SKM-1 treated with dmso at 0.1 percent for 144 hours (cell line): ENCODE measurements around the gene TCFL5.
"Not testable (repeated sequence)": the region's sequence is repeated elsewhere in the genome, so short reads cannot be mapped to it uniquely, and the experiment has no call there.

ENCODE experiments used
- DNase-seq: peaks from one replicate; lab custom pipeline; 2025; ENCODE audit not compliant: unreplicated experiment; lab: John Stamatoyannopoulos, UW

Gene TCFL5

DNA sequence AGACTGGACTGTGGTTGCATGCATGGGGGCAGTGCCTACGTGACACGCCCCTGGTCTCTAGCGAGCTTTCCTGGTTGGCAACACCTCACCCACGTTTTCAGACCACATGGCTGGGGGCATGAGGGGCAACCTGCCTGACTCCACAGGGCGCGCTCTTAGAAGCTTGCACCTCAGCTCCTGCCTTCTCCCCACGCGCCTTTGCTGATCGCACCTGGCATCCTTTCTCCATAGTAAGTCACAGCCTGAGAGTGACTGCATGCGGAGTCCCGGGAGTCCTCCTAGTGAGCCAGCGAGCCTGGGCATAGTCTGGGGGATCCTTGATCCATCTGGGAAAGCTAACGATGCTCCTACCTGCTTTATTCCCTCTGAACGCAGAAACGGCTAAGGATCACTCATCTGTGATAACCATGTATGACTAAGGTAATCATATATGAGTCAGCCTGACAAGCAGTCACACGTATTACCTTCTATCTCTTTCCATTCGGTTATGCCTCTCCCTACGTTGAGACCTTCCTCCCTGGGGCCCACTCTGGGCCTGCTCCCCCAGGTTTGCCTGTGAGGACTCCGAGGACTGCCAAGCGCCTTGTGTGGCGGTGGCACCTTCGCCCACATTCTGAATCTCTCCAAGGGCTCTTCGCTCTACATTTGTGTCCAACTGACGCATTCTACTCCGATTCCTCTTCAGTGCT lies 4.5 kb downstream of the TCFL5 start:
- no peak for DNase-seq

DNA sequence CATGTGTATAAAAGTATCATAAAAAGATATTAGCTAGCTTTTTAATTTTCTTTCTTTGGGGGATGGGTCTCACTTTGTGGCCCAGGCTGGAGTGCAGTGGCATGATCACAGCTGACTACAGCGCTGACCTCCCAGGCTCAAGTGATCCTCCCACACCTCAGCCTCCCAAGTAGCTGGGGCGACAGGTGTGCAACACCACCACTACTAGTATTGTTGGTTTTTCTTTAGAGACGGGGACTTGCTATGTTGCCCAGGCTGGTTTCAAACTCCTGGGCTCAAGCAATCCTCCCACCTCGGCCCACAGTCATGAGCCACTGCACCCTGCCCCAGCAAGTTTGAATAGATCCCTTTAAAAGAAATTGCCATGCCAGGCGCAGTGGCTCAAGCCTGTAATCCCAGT lies 6.5 kb downstream of the TCFL5 start:
- no peak for DNase-seq

- DNase-seq, result no peak
These were observed 7.5 kb downstream of the TCFL5 start for GRCh38 chr20:62854121-62854520.

- DNase-seq, result not testable (repeated sequence)
These were observed 8.3 kb downstream of the TCFL5 start for GRCh38 chr20:62853304-62853703.

DNA sequence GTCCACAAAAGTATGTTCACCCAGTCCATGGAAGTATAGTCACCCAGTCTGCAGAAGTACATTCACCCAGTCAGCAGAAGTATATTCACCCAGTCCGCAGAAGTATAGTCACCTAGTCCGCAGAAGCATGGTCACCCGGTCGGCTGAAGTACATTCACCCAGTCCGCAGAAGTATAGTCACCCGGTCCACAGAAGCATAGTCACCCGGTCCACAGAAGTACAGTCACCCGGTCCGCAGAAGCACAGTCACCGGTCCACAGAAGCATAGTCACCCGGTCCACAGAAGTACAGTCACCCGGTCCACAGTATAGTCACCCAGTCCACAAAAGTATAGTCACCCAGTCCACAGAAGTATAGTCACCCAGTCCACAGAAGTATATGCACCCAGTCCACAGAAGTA lies 8.8 kb downstream of the TCFL5 start:
- no peak for DNase-seq

GRCh38 chr20:62852196-62852595 lies 9.4 kb downstream of the TCFL5 start:
- DNase-seq, result no peak

DNA sequence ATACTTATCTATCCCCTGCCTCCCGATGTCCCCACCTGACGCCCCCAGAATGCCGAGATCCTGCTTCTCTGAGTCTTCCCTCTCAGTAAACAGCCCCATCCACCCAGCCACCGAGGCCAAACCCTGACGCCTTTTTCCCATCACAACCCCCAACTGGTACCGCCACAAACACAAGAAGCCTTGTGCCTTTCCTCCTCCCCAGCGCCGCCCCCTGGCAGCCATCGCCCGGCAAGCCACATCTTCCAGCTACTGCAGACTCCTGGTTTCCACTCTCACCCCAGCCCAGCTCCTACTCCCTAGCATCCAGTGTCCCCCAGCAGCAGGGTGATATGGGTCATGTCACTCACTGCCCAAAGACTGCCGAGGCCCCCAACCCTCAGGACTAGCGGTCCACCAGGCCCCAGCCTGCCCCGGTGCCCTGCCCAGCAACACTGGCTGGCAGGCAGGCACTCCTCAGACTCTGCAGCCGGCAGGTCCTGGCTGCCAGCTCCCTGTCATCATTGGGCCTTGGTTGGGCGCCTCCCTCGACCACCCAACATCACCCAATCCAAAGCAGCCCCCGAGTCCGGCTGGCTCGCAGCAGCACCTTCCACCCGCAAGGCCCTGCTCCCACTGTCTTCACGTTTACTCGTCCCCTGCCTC lies 11.2 kb downstream of the TCFL5 start:
- no peak for DNase-seq

DNA sequence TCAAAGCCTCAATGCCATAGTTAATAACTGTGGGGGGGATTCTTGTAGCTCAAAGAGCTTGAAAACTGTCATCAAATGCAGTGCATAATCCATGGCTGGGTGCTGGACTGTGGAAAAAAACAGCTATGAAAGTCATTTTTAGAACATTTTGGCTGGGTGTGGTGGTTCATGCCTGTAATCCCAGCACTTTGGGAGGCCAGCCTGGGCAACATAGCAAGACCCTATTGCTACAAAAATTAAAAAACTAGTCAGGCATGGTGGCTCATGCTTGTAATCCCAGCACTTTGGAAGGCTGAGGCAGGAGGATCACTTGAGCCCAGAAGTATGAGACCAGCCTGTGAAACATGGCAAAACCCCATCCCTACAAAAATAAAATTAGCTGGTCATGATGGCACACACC lies 12.2 kb downstream of the TCFL5 start:
- DNase-seq, result no peak

- DNase-seq, result not testable (repeated sequence)
These were observed 12.7 kb downstream of the TCFL5 start for GRCh38 chr20:62848917-62849316.

DNA sequence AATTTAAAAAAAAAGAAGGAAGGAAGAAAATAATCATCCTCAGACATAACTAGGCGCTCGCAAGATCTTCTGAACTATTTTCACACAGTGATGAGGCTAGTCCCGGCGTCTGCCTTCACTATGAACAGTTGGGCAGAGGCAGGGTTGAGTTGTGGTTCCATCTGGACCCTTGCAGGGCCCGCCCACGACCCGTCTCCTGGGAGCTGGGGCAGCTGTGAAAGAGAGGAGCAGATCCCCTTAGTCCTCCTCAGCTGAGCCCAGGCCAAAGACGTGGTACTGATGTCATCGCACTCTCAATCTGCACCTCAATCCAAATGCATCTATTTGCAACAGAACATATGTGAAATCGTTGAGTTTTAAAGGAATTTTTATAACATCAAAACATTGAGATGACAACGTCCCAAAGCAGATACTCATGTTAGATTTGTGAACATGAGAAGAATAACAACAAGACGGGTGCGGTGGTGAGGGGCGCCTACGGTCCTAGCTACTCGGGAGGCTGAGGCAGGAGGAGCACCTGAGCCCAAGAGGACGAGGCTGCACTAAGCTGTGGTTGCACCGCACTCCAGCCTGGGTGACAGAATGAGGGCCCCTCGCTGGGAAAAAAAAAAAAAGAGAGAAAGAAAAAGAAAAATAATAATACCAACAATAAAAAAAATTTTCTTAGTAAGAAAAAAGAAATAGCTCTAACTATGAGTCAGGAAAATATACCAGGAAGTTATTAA lies 15.3 kb downstream of the TCFL5 start:
- no peak for DNase-seq

DNA sequence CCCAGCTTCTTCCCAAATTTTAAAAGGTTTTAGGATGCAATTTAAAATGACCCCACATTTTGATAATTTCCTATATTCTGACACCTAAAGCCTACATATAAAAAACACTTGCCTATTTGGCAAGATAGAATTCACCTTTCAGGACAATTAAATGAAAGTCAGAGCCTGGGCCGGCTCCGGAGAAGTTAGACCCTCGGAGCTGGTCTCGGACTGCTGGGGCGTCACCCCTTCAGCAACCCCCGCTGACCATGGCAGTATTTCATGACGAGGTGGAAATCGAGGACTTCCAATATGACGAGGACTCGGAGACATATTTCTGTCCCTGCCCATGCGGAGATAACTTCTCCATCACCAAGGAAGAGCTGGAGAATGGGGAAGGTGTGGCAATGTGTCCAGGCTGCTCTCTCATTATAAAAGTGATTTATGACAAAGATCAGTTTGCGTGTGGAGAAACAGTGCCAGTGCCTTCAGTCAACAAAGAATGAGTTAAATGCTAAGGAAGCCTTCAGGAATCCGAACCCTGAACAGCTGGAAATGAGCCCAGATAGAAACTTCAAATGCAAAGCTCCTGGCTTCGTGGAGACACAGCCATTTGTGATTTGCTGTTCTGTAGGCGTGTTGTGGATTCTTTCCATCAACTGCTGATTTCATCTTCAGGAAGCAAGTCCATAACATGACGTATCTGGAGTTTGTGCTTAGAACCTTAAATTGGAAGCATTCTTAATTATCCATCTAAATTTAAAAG lies 16.0 kb downstream of the TCFL5 start:
- DNase-seq, result no peak

- DNase-seq, result no peak
These were observed 17.4 kb downstream of the TCFL5 start for GRCh38 chr20:62844182-62844581.

GRCh38 chr20:62843656-62844055 lies 18.0 kb downstream of the TCFL5 start:
- DNase-seq, result no peak

DNA sequence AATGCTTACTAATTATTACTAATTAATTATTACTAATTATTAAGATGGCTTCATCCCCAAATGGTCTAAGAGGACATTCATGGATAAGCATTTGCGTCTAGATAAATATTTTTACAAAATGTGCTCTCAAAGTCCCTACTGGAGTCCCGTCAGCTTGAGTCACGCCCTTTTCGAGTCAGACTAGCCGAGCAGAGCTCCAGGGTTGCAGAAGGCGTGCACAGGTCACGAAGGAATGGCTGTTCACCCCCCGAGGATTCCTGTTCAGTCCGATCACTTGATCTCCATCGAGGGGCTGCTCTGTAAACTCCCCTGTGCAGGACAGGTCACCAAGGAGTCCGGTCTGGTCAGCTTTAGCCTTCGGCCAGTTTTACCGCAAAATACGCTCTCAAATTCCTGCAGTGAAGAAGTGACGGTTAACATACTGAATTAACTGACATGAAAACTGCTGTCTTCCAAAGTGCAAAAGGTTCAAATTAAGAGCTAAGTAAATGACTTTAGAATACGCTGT lies 19.9 kb downstream of the TCFL5 start:
- no peak for DNase-seq

DNA sequence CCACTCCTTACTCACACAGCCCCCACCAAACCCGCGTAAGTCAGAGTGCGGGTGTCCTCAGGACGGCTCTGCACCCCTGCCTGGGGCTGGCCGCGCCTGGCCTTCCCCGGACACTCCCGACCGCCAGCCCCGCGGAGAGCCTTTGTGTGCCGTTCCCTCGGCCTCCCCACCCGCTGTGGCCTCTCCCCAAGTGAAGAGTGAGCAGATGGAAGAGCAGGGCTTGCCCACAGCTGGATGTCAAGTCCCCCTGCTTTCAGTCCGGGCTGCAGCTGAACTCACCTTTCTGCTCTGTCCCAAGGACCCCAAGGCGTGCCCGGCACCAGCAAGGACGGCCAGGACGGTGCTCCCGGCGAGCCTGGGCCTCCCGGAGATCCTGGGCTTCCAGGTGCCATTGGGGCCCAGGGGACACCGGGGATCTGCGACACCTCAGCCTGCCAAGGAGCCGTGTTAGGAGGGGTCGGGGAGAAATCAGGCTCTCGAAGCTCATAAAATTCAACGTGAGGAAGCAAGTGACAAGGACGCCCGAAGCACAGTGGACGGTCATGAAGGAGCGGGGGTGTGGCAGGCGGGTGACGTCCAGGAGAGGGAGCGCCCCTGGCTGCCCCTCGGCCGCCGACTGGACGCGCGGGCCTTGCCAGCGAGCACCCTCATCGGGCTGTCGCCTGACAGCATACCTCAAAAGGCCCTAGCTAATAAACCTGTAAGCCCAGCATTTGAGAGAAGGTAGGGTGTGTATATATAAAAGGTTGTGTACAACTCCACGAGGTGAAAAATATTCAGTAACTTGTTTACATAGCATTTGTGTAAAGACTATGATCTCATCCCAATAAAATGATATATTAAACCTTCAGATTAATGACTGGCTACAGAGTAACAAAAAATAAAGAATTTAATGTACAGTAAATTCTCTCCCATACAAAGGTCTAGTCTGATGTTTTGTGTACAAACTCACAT lies 21.1 kb downstream of the TCFL5 start:
- DNase-seq, result no peak

DNA sequence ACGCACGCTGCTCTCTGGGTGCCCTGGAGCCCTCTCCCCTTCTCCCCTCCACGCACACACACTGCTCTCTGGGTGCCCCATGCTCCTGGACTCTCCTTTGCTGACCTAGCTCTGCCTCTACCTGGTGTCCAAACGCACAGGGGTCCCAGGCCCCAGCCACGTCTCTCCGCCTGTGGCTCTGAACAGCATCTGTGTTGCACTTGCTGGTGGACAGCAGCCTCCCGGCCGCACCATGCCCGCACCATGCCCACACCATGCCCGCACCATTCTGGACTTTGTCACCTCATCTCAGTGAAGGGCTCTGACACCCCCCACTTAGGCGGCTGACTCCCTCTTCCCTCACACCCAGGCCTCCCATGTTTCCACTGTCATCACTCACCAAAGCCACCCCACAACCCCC lies 21.8 kb downstream of the TCFL5 start:
- DNase-seq, result no peak

- no peak for DNase-seq
These were observed 22.4 kb downstream of the TCFL5 start for GRCh38 chr20:62839261-62839660.

GRCh38 chr20:62838128-62838891 lies 23.3 kb downstream of the TCFL5 start:
- peak; percentile 67 for DNase-seq

- peak; percentile 59 for DNase-seq
These were observed 23.9 kb downstream of the TCFL5 start for GRCh38 chr20:62837790-62838127.
